Mammary epithelial cell (primary cell): ENCODE results near the gene SPATA3.

Experiments used
- CTCF ChIP-seq, 2 donors: IDR thresholded peaks in 1 of 2; conservative IDR thresholded peaks in 1 of 2; 2 replicates each; pipeline ENCODE4 v1.5.1; 2011 to 2012; ENCODE audit warnings: inconsistent platforms in 2 of 2, low read length in 2 of 2, mild to moderate bottlenecking in 2 of 2, control low read depth in 1 of 2, low read depth in 1 of 2; ENCODE audit not compliant: insufficient read depth in 1 of 2; ENCODE audit errors: extremely low read depth in 1 of 2
- EZH2 ChIP-seq: IDR thresholded peaks from 2 replicates; pipeline ENCODE4 v1.6.1; 2012; ENCODE audit warnings: low read length, inconsistent platforms, borderline replicate concordance

GRCh38 chr2:230964136-230964730 lies 31.7 kb upstream of the SPATA3 start:
- TF ChIP-seq EZH2 (no peak), CTCF (conservative IDR thresholded peaks at IDR 0.05 in 1 of 2, IDR thresholded peaks at IDR 0.05 in 1 of 2; ENCODE audit: extremely low read depth in 1 of 2, insufficient read depth in 1 of 2, low read depth in 1 of 2, low read length in 2 of 2) (no peak)
